ENCODE results near the gene DOCK9. TPM values are rescaled to one million over a fixed set of nuclear protein-coding genes. Genes with fewer than 3 reads are reported as not detected.

The DOCK9 gene, protein sequence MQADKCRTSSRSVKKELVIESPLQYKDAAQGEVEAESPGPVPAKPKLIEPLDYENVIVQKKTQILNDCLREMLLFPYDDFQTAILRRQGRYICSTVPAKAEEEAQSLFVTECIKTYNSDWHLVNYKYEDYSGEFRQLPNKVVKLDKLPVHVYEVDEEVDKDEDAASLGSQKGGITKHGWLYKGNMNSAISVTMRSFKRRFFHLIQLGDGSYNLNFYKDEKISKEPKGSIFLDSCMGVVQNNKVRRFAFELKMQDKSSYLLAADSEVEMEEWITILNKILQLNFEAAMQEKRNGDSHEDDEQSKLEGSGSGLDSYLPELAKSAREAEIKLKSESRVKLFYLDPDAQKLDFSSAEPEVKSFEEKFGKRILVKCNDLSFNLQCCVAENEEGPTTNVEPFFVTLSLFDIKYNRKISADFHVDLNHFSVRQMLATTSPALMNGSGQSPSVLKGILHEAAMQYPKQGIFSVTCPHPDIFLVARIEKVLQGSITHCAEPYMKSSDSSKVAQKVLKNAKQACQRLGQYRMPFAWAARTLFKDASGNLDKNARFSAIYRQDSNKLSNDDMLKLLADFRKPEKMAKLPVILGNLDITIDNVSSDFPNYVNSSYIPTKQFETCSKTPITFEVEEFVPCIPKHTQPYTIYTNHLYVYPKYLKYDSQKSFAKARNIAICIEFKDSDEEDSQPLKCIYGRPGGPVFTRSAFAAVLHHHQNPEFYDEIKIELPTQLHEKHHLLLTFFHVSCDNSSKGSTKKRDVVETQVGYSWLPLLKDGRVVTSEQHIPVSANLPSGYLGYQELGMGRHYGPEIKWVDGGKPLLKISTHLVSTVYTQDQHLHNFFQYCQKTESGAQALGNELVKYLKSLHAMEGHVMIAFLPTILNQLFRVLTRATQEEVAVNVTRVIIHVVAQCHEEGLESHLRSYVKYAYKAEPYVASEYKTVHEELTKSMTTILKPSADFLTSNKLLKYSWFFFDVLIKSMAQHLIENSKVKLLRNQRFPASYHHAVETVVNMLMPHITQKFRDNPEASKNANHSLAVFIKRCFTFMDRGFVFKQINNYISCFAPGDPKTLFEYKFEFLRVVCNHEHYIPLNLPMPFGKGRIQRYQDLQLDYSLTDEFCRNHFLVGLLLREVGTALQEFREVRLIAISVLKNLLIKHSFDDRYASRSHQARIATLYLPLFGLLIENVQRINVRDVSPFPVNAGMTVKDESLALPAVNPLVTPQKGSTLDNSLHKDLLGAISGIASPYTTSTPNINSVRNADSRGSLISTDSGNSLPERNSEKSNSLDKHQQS (N-terminal part only)
- 5.1 and 7.7 TPM in 2 replicates for total RNA-seq (2014; rRNA removed; shearing (Covaris generic))

DNA sequence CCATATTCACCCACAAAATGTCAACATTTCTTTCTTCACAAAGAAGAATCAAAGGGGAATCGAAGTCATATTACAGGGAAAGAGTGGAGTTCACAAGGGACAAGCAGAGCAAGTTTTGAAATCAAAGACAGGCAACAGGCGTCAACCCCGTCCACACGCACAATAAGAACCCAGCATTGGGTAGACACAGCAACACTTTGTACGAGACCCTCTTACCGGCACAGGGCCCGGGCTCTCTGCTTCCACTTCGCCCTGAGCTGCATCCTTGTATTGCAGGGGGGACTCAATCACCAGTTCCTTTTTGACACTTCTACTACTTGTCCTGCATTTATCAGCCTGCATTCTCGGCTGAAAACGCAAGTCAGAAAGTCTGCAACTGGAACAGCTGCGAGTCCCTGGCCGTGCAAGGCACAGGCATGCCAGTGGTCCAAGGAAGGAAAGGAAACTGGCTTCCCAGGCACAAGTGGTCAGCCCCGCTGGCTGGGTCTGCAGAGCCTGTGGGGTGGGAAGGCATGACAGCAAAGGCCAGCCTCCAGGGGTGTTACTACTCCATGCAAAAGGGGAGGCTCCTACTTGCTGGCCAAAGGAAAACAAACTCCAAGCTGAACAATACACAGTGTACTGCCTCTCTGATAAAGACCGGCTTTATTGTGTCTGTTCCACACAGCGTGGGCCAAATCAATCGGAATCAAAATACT is at the start of gene DOCK9:
Gene DOCK9 (minus strand): TSS at position 497 of the 698 bp plus-strand sequence. CDS start 155 bp downstream, at position 342.
- DNase-seq = peak; percentile 40
- Histone ChIP-seq H3K4me3 (ENCODE audit: insufficient read depth, low read depth, low read length) (no peak within 1 kb of the TSS), H3K36me3 (replicated peaks; ENCODE audit: control insufficient read depth, insufficient read depth, low read length) (no peaks in the 10 kb centered on the region), H3K27me3 (ENCODE audit: control insufficient read depth, insufficient read depth, low read length) (no peaks in the 10 kb centered on the region)

DNA sequence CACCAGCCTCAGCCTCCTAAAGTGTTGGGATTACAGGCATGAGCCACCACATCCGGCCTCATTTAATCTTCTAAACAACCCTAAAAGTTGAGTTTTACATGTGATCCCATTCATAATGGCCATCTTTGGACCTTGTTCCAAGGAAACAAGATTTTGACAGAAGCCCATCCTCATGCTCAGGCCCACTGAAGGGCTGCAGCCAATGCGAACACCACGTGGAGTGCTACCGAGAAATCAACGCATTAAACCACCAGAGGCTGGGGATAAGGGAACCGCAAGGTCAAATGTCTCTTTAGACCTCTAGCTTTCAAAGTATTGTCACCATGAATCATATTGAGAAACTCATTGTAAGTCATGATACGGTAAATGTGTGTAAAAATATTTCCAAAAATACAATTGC is 49.4 kb upstream of the DOCK9 start:
- no peak for DNase-seq
- Histone ChIP-seq H3K4me3 (ENCODE audit: insufficient read depth, low read depth, low read length) (no peak overlapping the region), H3K36me3 (replicated peaks; ENCODE audit: control insufficient read depth, insufficient read depth, low read length) (no peaks in the 10 kb centered on the region), H3K27me3 (ENCODE audit: control insufficient read depth, insufficient read depth, low read length) (no peaks in the 10 kb centered on the region)

DNA sequence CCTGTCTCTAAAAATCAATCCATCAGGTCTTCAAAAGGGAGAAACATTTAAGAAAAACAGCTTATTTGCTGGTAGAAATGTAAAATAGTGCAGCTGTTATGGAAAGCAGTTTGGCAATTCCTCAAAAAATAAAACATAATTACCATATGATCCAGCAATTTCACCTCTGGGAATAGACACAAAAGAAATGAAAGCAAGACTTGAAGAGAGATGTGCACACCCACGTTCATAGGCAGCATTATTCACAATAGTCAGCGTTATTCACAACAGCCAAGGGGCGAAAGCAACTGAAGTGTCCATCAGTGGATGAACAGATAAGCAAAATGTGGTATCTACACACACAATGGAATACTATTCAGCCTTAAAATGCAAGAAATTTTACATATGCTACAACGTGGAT is 45.1 kb upstream of the DOCK9 start:
- DNase-seq = no peak
- Histone ChIP-seq H3K36me3 (replicated peaks; ENCODE audit: control insufficient read depth, insufficient read depth, low read length) (no peaks in the 10 kb centered on the region), H3K27me3 (ENCODE audit: control insufficient read depth, insufficient read depth, low read length) (no peaks in the 10 kb centered on the region), H3K4me3 (ENCODE audit: insufficient read depth, low read depth, low read length) (no peak overlapping the region)

DNA sequence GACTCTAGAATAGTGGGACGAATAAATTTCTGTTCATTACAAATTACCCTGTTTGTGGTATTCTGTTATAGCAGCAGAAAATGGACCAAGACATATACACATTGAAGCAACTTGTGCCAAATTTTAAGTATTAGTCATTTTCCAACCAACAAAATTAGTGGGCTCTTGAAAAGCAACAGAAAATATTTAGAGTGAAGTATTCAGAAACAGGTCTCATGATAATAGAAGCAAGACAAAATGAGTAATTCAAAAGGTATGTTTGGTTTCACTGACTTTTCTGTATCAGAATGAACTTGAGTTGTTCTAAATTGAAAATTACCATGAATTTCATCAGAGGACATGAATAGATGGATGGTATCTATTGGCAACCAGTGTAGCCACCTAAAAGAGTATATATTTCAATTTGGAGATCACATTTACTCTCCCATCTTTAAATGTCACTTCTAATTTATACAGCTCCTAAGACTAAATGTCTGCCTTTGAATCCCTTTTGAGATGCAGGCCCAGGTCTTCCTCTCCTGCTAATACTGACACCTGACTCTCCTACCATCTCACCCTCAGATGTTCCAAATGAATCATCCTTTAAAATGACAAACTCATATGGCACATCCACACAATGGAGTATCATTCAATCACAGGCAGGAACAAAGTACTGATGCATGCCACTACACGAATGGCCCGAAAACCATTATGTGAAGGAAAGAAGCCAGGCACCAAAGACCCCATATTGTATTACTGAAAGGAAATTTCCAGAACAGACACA is 40.7 kb upstream of the DOCK9 start:
- Histone ChIP-seq H3K36me3 (replicated peaks; ENCODE audit: control insufficient read depth, insufficient read depth, low read length) (no peaks in the 10 kb centered on the region), H3K4me3 (ENCODE audit: insufficient read depth, low read depth, low read length) (no peak overlapping the region)

DNA sequence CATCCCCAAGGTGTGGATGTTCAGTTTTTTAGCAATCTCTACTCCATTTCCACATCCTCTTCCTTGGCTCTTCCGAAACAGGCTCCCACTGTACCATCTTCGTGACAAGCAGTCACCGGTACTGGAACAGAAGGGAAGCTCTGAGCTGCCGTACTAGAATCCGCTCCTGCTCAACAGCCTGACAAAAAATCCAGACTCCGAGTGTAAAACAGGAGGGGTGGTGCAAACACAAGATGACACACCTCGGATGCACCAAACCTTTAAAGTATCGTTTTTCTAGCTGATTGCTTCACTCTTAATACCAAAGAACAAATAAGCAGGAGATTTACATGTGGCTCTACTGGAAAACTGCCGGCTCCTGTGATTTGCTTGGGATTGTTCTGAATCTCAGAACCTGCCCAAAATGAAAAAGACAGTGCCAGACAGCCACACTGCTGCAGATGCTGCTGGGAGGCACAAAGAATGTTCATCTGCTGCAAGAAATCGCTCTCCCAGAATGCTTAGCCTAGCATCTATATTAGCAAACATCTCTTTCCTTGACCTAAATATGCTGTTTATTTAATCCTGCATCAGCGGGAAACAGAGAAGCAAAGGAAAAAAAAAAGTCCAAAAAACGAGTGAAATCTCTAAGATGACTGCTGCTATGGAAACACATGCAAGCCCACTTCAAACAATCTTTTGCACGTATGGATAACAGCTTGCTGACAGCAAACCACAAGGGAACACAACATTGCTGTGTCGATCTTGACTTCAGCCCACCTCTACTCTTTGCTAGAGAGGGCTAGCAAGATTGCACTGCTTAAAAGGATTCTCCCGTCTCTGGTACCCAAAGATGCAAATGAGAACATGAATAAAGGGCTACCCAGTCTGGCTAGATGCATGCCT is 38.0 kb upstream of the DOCK9 start:
- DNase-seq = no peak
- Histone ChIP-seq H3K27me3 (ENCODE audit: control insufficient read depth, insufficient read depth, low read length) (no peaks in the 10 kb centered on the region), H3K4me3 (ENCODE audit: insufficient read depth, low read depth, low read length) (no peak overlapping the region), H3K36me3 (replicated peaks; ENCODE audit: control insufficient read depth, insufficient read depth, low read length) (no peaks in the 10 kb centered on the region)

More for the DNA sequence above, 40.7 kb upstream of the DOCK9 start:
- H3K27me3 ChIP-seq (ENCODE audit: control insufficient read depth, insufficient read depth, low read length) = no peaks in the 10 kb centered on the region
- DNase-seq = no peak

DNA sequence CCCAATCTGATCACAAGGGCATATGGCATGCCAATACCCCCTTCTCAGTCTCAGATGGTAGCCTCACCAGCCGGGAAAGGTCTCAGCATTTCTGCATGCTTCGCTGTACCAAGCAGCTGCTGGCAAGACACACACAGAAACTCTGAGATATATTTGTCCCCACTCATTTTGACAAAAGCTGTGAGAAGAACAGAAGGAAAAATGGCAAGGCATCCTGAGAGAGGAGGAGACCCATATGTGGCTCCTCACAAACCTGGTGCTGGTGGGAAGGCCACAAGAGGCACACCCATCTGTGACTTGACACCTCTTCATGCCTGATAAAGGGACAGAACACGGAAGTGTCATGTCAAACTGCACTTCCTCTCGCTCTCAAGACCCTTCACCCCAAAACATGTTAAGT is 36.7 kb upstream of the DOCK9 start:
- no peaks in the 10 kb centered on the region for H3K36me3 ChIP-seq (replicated peaks; ENCODE audit: control insufficient read depth, insufficient read depth, low read length)
- DNase-seq = no peak
- no peak overlapping the region for H3K4me3 ChIP-seq (ENCODE audit: insufficient read depth, low read depth, low read length)
- H3K27me3 ChIP-seq (ENCODE audit: control insufficient read depth, insufficient read depth, low read length) = no peaks in the 10 kb centered on the region

DNA sequence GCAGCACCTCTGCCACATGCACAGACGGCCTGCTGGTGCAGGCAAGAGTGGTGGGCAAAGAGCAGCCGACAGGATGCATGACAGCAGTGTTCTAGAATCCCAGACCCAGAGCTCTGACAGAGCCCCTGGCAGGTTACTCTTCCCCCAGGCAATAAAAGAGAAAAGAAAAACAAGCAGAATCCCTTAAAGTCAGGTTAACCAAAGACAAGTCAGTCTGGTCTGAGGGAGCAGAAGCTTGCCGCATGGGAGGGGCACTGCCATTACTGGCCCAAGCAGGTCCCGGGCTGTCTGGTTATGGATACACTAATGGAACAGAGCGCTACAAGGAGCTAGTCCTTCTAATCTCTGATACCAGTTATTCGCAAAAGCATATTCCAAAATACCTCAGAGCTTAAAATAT is 36.1 kb upstream of the DOCK9 start:
- no peaks in the 10 kb centered on the region for H3K27me3 ChIP-seq (ENCODE audit: control insufficient read depth, insufficient read depth, low read length)
- H3K4me3 ChIP-seq (ENCODE audit: insufficient read depth, low read depth, low read length) = no peak overlapping the region
- no peaks in the 10 kb centered on the region for H3K36me3 ChIP-seq (replicated peaks; ENCODE audit: control insufficient read depth, insufficient read depth, low read length)
- DNase-seq = no peak

DNA sequence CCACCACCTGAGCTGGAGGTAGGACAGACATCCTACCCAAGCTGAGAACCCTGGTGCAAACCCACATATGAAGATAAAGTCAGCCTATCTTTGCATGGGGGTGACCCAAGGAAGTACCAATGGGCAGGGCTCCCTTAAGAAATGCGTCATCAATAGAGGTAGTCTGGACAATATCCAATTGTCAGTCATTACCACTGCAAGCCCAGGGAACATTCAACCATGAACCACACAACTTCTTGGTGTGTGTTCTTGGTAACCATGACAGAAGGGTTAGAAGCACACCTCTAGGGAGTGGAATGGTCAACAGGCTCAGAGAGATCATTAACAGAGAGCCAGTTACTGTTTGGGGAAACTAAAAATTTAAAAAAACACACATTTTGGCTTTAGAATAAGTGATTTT is 34.7 kb upstream of the DOCK9 start:
- Histone ChIP-seq H3K4me3 (ENCODE audit: insufficient read depth, low read depth, low read length) (no peak overlapping the region), H3K36me3 (replicated peaks; ENCODE audit: control insufficient read depth, insufficient read depth, low read length) (no peaks in the 10 kb centered on the region), H3K27me3 (ENCODE audit: control insufficient read depth, insufficient read depth, low read length) (no peaks in the 10 kb centered on the region)
- DNase-seq = no peak

DNA sequence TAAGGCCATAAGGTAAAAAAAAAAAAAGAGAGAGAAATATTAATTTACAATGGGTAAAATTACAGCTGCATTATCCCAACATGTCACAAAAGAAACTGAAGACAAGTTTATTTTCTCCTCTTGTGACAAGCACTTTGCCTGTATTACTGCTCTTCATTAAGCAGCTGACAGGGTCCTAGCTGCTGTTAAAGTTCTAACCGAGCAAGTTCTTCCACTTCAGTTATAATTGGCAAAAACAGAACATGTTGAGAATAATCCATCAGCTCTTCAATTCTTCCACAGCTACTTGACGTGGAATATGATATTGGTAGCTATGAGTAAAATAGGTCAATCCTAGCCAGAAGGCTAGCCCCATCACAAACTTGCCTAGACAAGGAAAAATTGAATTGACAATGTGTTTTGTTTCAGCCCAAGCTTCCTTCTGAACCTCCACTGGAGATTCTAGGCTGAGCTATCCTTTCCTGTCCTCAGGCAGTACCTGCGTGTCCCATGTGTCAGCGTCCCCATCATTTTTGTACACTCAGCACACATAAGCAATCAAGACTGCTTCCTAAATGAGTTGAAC is 32.2 kb upstream of the DOCK9 start:
- H3K4me3 ChIP-seq (ENCODE audit: insufficient read depth, low read depth, low read length) = no peak overlapping the region
- no peaks in the 10 kb centered on the region for H3K36me3 ChIP-seq (replicated peaks; ENCODE audit: control insufficient read depth, insufficient read depth, low read length)
- DNase-seq = no peak
- no peaks in the 10 kb centered on the region for H3K27me3 ChIP-seq (ENCODE audit: control insufficient read depth, insufficient read depth, low read length)

DNA sequence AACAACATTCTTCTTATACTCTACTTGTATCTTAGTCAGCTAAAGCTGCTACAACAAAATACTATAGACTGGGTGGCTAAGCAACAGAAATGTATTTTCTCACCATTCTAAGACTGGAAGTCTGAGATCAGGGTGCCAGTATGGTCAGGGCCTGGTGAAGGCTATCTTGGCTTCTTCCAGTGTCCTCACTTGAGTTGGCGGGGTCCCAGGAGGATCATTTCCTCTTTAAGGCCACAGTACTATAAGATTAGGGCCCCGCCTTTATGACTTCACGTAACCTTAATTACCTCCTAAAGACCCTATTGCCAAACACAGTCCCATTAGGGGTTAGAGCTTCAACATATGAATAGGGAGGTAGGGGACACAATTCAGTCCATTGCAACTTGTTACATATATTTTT is 30.7 kb upstream of the DOCK9 start:
- Histone ChIP-seq H3K27me3 (ENCODE audit: control insufficient read depth, insufficient read depth, low read length) (no peaks in the 10 kb centered on the region), H3K36me3 (replicated peaks; ENCODE audit: control insufficient read depth, insufficient read depth, low read length) (no peaks in the 10 kb centered on the region), H3K4me3 (ENCODE audit: insufficient read depth, low read depth, low read length) (no peak overlapping the region)
- DNase-seq = no peak

DNA sequence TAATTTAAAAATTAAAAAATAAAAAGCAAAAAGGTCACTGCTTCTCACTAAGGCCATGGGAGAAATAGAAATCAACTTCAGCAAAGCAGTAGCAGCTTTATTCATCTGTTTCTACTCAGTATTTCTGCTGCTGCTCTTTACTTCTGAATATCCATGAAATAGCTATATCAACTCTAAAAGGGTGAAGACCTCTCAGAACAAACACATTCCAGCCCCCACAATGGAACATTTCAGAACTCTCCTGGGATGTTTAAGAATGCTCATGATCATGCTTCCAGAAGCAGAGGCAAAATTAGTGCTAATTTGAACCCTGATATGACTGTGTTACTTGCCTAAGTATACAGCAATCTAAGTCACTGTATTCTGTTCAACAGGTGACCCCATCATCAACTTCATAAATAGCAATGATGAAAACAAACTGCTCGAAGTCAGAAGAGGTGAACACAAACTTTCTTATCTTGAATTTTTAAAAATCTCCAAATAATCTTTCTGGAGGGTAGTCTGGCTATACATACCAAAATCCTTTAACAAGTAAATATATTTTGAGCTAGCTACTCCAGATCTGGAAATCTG is 29.6 kb upstream of the DOCK9 start:
- H3K4me3 ChIP-seq (ENCODE audit: insufficient read depth, low read depth, low read length) = no peak overlapping the region
- no peak for DNase-seq
- no peaks in the 10 kb centered on the region for H3K27me3 ChIP-seq (ENCODE audit: control insufficient read depth, insufficient read depth, low read length)
- H3K36me3 ChIP-seq (replicated peaks; ENCODE audit: control insufficient read depth, insufficient read depth, low read length) = no peaks in the 10 kb centered on the region

DNA sequence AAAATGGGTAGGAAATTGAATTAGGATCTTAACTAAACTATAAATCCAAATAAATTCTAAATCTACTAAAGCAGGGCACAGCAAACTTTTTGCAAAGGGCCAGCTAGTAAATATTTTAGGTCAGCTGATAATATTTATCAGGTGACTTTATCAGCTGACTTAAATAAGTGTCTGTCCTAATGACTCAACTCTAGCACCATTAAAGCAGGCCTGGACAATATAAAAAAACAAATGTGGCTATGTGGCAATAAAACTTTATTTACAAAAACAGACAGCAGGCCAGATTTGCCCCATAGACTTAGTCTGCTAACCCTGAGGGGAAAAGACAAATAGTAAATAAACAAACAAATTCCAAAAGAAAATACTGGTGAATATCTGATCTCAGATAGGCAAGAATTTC is 27.7 kb upstream of the DOCK9 start:
- DNase-seq = no peak
- no peak overlapping the region for H3K4me3 ChIP-seq (ENCODE audit: insufficient read depth, low read depth, low read length)
- H3K36me3 ChIP-seq (replicated peaks; ENCODE audit: control insufficient read depth, insufficient read depth, low read length) = no peaks in the 10 kb centered on the region
- no peaks in the 10 kb centered on the region for H3K27me3 ChIP-seq (ENCODE audit: control insufficient read depth, insufficient read depth, low read length)
